Measurements from ENCODE around the gene BMI1. TPM values are rescaled to one million over a fixed set of nuclear protein-coding genes. Genes with fewer than 3 reads are reported as not detected.

BMI1 gene
- polyA plus RNA-seq, 4 donors, result 103 to 113 (median 109) TPM

DNA sequence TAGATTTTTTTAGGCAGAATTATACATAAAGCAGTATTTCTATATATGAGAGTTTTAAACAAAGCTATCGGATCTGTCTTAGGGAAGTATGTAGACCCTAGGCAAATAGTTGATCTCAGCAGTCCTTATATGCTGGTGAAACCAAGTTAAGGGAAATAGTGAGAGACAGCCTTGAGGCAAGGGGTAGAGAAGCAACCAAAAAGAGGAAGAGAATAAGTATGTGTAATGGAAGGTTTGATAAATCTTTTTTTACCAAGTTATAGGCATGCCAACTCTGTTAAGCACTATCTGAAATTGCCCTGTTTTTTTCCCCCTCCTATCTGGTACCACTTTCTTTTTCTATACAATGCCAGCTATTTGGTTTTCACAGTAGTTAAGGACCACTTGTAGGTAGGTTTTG, 44.3 kb downstream of the BMI1 start:
- DNase-seq (ENCODE audit: low read depth in 4 of 4, low spot score in 2 of 4), result no peak

DNA sequence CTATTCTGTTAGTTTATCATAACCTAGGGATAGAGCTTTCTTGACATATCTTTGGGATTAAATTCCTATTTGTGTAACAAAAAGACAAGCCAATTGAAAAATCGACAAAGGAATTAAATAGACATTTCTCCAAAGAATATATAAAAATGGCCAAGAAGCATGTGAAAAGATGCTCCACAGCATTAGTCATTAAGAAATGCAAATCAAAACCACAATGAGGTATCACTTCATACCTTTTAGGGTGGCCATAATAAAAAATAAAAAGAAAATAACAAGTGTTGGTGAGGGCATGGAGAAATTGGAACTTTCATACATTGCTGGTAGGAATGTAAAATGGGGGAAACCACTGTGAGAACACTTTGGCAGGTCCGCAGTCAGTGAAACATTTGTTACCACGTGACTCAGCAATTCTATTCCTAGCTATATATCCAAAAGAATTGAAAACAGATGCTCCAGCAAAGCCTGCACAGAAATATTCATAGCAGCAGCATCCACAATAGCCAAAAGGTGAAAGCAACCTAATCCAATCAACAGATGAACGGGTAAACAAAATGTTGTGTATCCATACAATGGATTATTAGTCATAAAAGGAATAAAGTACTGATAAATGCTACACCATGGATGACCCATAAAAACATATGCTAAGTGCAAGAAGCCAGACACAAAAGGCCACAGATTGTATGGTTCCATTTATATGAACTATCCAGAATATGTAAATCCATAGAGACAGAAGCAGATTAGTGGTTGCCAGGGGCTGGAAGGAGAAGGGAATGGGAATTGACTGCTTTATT, 44.9 kb downstream of the BMI1 start:
- no peak for DNase-seq (ENCODE audit: low read depth in 4 of 4, low spot score in 2 of 4)

DNA sequence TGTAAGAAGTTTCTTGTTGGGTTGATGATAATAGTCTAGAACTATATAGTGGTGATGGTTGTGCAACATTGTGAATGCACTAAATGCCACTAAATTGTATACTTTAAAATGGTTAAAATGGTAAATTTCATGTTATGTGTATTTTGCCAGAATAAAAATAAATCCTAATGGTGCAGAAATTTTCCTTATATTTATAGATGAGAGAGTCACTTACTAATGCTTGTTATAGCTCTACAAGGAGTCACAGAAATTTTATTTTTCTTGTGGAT, 45.5 kb downstream of the BMI1 start:
- no peak for DNase-seq (ENCODE audit: low read depth in 4 of 4, low spot score in 2 of 4)

DNA sequence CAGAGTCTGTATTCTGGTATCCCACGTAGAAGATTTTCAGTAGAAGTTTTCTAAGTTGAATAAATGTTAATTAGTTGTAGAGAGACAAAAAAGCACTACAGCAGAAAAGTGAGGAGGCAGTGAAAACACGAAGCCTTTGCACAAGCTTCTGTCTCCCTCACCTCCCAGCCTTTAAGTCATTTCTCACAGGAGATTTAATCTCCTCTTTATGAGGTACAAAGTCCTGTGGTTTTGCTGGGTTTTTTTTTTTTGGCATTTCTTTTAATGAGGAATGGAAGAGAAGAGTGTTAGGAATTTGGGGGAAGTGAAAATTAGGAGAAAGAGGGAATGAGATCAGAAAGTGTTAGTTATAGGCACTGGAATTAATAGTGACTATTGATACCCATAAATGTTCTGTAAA, 45.9 kb downstream of the BMI1 start:
- DNase-seq (ENCODE audit: low read depth in 4 of 4, low spot score in 2 of 4), result no peak

DNA sequence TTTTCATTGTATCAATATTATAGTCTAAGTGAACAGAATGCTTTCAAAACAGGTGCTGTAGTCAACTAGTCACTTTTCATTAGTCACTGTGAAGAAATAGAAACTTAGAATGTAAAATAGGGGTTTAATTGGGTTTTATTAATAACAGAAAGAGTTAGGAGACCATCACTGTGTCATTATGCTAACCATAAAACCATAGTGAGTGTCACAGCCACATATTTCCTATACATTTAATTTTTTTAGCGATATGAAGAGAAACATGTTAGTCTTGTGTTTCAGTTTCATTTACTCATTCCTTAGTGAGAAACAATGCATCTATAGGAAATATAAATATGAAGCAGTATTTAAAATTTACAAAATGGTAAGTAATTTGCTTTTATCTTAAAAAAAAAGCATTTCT, 46.6 kb downstream of the BMI1 start:
- DNase-seq (ENCODE audit: low read depth in 4 of 4, low spot score in 2 of 4), result no peak

DNA sequence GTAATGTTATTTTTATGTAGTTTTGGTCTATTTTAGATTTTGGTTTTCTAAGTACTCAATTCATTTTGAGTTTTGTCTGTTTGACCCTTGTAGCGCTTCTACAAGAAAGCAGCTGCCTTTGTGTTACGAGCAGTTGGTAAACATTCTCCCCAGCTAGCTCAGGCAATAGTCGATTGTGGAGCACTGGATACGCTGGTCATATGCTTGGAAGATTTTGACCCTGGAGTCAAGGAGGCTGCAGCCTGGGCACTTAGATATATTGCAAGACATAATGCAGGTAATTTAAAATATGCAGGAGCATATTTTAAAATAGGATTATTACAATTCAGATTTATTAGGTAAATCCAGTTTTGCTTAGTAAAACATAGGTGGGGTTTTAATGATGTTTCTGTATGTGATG, 47.5 kb downstream of the BMI1 start:
- DNase-seq (ENCODE audit: low read depth in 4 of 4, low spot score in 2 of 4), result no peak

DNA sequence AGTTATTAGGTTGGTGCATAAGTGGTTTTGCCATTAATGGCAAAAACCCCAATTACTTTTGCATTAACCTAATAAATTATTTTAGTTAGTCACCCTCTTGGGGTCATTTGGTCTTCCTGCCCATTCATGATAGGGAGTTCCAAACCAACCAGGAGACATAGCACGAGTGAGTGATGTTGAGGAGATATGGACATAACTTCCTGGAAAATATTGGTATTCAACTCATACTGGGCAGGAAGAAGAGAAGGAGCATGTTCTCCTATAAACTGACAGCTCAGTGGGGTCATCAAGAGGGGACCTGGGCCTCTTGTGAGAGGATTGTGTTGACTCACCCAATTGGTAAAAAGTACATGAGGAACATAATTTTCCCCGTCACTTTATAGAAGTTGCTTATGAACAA, 48.1 kb downstream of the BMI1 start:
- DNase-seq (ENCODE audit: low read depth in 4 of 4, low spot score in 2 of 4), result no peak

DNA sequence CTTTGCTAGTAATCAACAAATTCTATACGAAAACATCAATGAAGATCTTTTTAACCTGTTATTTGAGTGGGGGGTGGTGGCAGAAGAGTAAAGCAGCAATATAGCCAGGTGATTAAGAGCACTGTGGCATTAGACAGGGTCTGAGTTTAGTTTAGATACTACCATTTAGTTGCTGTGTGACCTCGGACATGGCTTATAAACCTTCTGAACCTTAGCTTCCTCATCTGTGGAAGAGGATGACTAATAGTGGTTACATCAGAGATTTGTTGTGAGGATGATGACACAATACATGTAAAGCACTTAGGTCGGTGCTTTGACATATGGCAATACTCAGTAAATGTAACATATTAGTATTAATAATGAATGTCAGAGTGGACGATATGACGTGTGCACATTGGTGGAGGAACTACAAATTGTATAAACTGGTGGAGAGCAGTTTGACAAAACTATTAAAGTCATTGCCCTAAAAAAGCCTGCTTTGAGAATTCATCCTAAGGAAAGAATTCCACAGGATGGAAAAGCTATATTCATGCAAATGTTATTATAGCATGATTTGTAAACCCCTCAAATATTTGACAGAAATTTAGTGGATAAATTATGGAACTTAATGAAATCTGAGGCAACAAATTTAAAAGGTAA, 48.7 kb downstream of the BMI1 start:
- DNase-seq (ENCODE audit: low read depth in 4 of 4, low spot score in 2 of 4), result no peak

DNA sequence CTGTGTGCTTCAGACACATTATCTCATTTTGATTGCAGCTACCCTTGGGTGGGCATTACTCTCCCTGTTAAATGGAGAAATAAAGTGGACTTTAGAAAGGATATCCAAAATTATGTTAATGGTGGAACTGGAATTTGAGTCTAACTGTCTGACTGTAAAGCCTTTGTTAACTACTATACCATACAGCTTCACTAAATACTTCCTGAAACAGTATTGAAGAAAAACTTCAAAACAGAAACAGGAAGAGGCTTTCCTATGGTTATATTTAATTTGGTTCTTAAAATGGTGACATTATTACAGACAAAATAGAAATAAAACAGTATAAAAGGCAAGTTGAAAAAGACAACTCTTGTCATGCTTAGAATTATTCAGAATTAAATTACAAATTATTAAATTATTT, 49.4 kb downstream of the BMI1 start:
- DNase-seq (ENCODE audit: low read depth in 4 of 4, low spot score in 2 of 4), result no peak

DNA sequence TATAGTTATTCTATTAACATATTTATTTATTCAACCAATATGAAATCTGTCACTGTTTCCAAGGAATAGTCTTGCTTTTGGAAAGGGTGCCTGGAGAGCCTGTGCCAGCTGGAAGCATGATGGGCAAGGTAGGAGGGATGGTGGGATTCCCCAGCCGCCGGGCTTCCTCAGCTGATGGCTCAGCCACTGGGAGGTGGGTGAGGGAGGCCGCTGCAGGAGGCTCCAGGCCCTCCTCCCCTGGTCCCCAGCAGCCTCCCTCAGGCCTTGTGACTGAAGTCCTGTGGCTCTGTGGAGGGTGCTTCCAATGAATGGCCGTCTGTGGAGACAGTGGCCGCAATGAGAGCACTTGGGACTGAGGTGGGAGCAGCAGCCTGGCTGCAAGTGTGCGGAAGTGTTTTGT, 51.4 kb downstream of the BMI1 start:
- DNase-seq (ENCODE audit: low read depth in 4 of 4, low spot score in 2 of 4), result no peak

DNA sequence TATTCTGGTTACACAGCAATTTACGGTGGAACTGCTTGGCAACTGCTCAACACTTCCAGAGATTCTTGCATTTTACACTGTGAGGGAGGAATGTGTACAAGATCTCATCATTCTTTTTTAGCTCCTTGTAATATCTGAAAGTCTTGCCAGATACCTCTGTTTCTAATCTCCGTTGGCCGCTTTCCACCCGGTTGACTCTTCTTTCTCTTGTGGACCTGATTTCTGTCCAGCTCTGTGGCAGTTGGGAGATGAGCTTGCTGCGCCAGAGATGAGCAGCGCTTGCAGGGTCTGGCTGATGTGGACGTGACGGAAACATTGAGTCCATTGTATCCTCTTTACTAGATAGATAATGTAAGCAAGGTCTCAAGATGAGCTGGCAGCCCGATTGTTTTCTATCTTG, 52.0 kb downstream of the BMI1 start:
- DNase-seq (ENCODE audit: low read depth in 4 of 4, low spot score in 2 of 4), result no peak

DNA sequence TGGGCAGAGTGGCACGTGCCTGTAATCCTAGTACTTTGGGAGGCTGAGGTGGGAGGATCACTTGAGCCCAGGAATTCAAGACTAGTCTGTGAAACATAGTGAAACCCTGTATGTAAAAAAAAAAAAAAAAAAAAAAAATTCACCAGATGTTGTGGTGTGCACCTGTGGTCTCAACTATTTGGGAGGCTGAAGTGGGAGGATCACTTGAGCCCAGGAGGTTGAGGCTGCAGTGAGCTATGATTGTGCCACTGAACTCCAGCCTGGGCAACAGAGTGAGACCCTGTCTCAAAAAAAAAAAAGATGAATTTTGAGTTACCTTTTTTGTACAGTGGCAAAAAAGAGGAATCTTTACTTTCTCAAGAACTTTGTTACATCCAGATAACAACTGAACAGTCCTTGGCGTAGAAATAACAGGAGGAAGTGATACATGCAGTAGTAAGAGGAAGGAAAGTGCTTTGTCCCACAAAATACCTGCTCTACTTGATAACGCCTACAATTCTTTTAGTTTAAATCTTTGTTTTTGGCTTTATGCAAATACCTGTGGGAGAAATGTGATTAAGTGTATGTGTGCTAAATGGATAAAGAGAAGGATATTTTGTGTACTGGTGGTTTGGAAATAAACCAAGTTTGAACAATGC, 53.7 kb downstream of the BMI1 start:
- DNase-seq (ENCODE audit: low read depth in 4 of 4, low spot score in 2 of 4), result no peak

DNA sequence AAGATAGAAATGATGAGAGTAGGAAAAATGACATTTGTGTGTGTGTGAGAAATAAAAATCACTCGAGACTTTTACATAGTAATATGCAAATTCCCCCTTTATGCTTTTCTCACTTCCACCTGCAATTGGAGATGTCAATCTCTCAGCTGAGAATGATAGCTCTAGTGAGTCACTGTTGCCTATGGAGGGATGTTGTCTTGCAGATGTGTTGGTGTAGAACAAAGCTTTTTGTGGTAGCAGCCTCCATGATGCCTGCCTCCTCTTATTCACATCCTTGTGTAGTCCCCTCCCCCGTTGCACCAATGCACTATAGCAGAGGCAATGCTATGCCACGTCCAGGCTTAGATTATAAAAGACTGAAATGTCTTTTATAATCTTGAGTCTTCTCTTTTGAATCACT, 58.2 kb downstream of the BMI1 start:
- no peak for DNase-seq (ENCODE audit: low read depth in 4 of 4, low spot score in 2 of 4)

Other genes with a start within 250 kb of the BMI1 start
- under 1 TPM in 1 of 4 donors, not detected in 3; 0.17 TPM for gene EBLN1, start 103.1 kb upstream of the BMI1 start, polyA plus RNA-seq (ENCODE audit: insufficient read length in 4 of 4)
- 100 to 1,000 TPM in 1 of 4 donors, 10 to 100 TPM in 3; 79.3 to 101 (median 90.5) TPM for gene COMMD3, start 4.7 kb upstream of the BMI1 start, polyA plus RNA-seq (ENCODE audit: insufficient read length in 4 of 4)
- gene SPAG6, start 24.4 kb downstream of the BMI1 start, polyA plus RNA-seq (ENCODE audit: insufficient read length in 4 of 4), result 1 to 10 TPM in 1 of 4 donors, under 1 TPM in 3; 0.68 to 1.0 (median 0.91) TPM

Data from left renal cortex interstitium (tissue), 4 donors.